ENCODE data around the gene PNMA8B.

DNA sequence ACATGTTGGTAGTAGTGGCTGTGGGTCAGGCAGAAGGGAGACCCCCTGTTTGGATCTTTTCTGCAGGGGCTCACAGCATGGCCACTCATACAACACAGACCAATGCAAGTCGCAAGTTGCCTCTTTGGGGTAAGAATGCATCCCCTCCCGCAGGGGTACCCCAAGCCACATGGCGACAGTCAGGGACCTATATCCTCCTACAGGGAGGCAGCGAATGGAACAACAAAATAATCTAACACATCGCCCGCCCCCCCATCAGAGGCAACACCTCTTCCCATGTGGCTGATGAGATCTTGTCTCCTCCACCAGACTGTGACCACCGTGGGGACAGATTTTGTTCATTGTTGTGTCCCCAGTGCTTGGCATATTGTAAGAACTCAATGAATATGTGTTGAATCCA lies 40.7 kb upstream of the PNMA8B start:
- TF ChIP-seq, protein P1, sequence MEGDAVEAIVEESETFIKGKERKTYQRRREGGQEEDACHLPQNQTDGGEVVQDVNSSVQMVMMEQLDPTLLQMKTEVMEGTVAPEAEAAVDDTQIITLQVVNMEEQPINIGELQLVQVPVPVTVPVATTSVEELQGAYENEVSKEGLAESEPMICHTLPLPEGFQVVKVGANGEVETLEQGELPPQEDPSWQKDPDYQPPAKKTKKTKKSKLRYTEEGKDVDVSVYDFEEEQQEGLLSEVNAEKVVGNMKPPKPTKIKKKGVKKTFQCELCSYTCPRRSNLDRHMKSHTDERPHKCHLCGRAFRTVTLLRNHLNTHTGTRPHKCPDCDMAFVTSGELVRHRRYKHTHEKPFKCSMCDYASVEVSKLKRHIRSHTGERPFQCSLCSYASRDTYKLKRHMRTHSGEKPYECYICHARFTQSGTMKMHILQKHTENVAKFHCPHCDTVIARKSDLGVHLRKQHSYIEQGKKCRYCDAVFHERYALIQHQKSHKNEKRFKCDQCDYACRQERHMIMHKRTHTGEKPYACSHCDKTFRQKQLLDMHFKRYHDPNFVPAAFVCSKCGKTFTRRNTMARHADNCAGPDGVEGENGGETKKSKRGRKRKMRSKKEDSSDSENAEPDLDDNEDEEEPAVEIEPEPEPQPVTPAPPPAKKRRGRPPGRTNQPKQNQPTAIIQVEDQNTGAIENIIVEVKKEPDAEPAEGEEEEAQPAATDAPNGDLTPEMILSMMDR (IDR thresholded peaks at IDR 0.05) = no peak
- no peak for TF ChIP-seq EP300 (IDR thresholded peaks at IDR 0.05)
- no peak for TF ChIP-seq POLR2A (IDR thresholded peaks at IDR 0.05)
- TF ChIP-seq POLR2AphosphoS5 (IDR thresholded peaks at IDR 0.05) = no peak
